ENCODE results near the gene FAU.

FAU gene

GRCh38 chr11:65147352-65148075 is 25.6 kb upstream of the FAU start:
- WGBS (ENCODE audit: extremely low coverage, insufficient coverage, low lambda C conversion rate) = no CpG with 5 or more reads among the region's 2 CpGs
- H3K36me3 ChIP-seq (ENCODE audit: control insufficient read depth, insufficient read depth, low read length) = no peaks in the 10 kb centered on the region
- H4K8ac ChIP-seq (ENCODE audit: low read depth, low read length) = no peak overlapping the region

DNA sequence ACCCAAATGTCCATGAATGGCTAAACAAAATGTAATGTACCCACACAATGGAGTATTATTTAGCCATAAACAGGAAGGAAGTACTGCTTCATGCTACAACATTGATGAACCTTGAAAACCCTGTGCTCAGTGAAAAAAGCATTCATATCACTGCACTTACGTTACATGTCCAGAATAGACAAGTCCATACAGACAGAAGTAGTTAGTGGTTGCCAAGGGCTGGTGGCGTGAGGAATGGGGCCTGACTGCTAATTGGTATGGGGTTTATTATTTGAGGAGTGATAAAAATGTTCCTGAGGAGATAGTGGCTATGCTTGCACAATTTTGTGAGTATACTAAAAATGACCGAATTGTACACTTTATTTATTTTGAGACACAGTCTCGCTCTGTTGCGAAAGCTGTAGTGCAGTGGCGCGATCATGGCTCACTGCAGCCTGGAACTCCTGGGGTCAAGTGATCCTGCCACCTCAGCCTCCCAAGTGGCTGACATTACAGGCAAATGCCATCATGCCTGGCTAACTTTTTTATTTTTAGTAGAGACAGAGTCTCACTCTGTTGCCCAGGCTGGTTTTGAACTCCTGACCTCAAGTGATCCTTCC is 20.1 kb upstream of the FAU start:
- no peak overlapping the region for H2BK15ac ChIP-seq (replicated peaks; ENCODE audit: low read depth)
- no peak overlapping the region for H3K4me3 ChIP-seq (ENCODE audit: low read length)
- no peak overlapping the region for H2BK120ac ChIP-seq (ENCODE audit: low read depth, low read length)
- H3K4me2 ChIP-seq (ENCODE audit: low read length) = no peak overlapping the region
- H3K56ac ChIP-seq (ENCODE audit: low read length) = no peak overlapping the region
- no peak overlapping the region for H3K18ac ChIP-seq (ENCODE audit: low read length)
- H3K27ac ChIP-seq (ENCODE audit: low read depth, low read length) = no peak overlapping the region
- no peaks in the 10 kb centered on the region for H3K4me1 ChIP-seq (ENCODE audit: control insufficient read depth, low read depth, low read length)
- no peaks in the 10 kb centered on the region for H3K79me2 ChIP-seq (ENCODE audit: control insufficient read depth, insufficient read depth, low read length)
- H3K27me3 ChIP-seq (ENCODE audit: insufficient read depth, low read length, poor library complexity) = no peaks in the 10 kb centered on the region
- H2BK5ac ChIP-seq (ENCODE audit: low read length) = no peak overlapping the region
- no peaks in the 10 kb centered on the region for H3K36me3 ChIP-seq (ENCODE audit: control insufficient read depth, insufficient read depth, low read length)
- H2AK5ac ChIP-seq (ENCODE audit: low read length) = no peak overlapping the region
- H3K4ac ChIP-seq (ENCODE audit: low read depth, low read length) = no peak overlapping the region
- DNase-seq = no peak
- H4K8ac ChIP-seq (ENCODE audit: low read depth, low read length) = no peak overlapping the region
- no peak overlapping the region for H3K23ac ChIP-seq (ENCODE audit: low read length)
- WGBS (ENCODE audit: extremely low coverage, insufficient coverage, low lambda C conversion rate) = no CpG with 5 or more reads among the region's 7 CpGs
- no peak overlapping the region for H4K5ac ChIP-seq (ENCODE audit: low read length)
- no peaks in the 10 kb centered on the region for H3K79me1 ChIP-seq (ENCODE audit: low read length)
- H3K9ac ChIP-seq (ENCODE audit: low read length) = no peak overlapping the region

More at GRCh38 chr11:65147352-65148075, 25.6 kb upstream of the FAU start:
- Histone ChIP-seq H2BK120ac (ENCODE audit: low read depth, low read length) (no peak overlapping the region), H2BK15ac (replicated peaks; ENCODE audit: low read depth) (no peak overlapping the region), H2AK5ac (ENCODE audit: low read length) (no peak overlapping the region), H3K27ac (ENCODE audit: low read depth, low read length) (no peak overlapping the region), H3K79me2 (ENCODE audit: control insufficient read depth, insufficient read depth, low read length) (no peaks in the 10 kb centered on the region), H3K4me2 (ENCODE audit: low read length) (no peak overlapping the region), H3K56ac (ENCODE audit: low read length) (no peak overlapping the region), H2BK5ac (ENCODE audit: low read length) (no peak overlapping the region), H3K18ac (ENCODE audit: low read length) (no peak overlapping the region), H3K4me1 (ENCODE audit: control insufficient read depth, low read depth, low read length) (no peaks in the 10 kb centered on the region), H3K79me1 (ENCODE audit: low read length) (no peaks in the 10 kb centered on the region), H3K9ac (ENCODE audit: low read length) (no peak overlapping the region), H3K23ac (ENCODE audit: low read length) (no peak overlapping the region), H3K27me3 (ENCODE audit: insufficient read depth, low read length, poor library complexity) (no peaks in the 10 kb centered on the region), H3K4ac (ENCODE audit: low read depth, low read length) (no peak overlapping the region), H3K4me3 (ENCODE audit: low read length) (no peak overlapping the region), H4K5ac (ENCODE audit: low read length) (no peak overlapping the region)
- DNase-seq = no peak

DNA sequence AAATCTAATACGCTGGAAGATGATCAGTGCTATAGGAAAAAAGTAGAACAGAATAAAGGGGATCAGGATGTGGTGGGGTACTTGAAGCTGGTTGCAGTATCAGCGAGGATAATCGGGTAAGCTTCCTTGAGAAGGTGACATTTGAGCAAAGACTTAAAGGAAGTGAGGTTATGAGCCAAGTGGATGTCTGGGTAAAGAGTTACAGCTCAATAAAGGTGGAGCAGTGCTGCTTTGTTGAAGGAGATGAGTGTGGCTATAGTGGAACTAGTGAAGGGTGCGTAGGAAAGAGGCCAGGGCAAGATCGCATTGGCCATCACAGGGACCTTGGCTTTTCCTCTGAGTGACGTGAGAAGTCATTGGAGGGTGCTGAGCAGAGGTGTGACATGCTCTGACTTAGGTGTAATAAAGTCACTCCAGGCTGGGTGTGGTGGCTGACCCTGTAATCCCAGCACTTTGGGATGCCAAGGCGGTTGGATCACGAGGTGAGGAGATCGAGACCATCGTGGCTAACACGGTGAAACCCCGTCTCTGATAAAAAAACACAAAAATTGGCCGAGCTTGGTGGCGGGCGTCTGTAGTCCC is 14.7 kb upstream of the FAU start:
- H2BK120ac ChIP-seq (ENCODE audit: low read depth, low read length) = no peak overlapping the region
- no peak overlapping the region for H3K18ac ChIP-seq (ENCODE audit: low read length)
- WGBS (ENCODE audit: extremely low coverage, insufficient coverage, low lambda C conversion rate) = no CpG with 5 or more reads among the region's 15 CpGs
- H3K56ac ChIP-seq (ENCODE audit: low read length) = no peak overlapping the region
- no peak overlapping the region for H2BK5ac ChIP-seq (ENCODE audit: low read length)
- no peak overlapping the region for H3K23ac ChIP-seq (ENCODE audit: low read length)
- peak overlapping the region; percentile 55 for H2AK5ac ChIP-seq (ENCODE audit: low read length)
- peaks cover 13% of the 10 kb centered on the region for H3K79me2 ChIP-seq (ENCODE audit: control insufficient read depth, insufficient read depth, low read length)
- no peaks in the 10 kb centered on the region for H3K36me3 ChIP-seq (ENCODE audit: control insufficient read depth, insufficient read depth, low read length)
- H2BK15ac ChIP-seq (replicated peaks; ENCODE audit: low read depth) = no peak overlapping the region
- peaks cover 2% of the 10 kb centered on the region for H3K4me1 ChIP-seq (ENCODE audit: control insufficient read depth, low read depth, low read length)
- no peak overlapping the region for H3K9ac ChIP-seq (ENCODE audit: low read length)
- no peak overlapping the region for H4K5ac ChIP-seq (ENCODE audit: low read length)
- DNase-seq = no peak
- H3K27ac ChIP-seq (ENCODE audit: low read depth, low read length) = no peak overlapping the region
- H3K27me3 ChIP-seq (ENCODE audit: insufficient read depth, low read length, poor library complexity) = no peaks in the 10 kb centered on the region
- H4K8ac ChIP-seq (ENCODE audit: low read depth, low read length) = no peak overlapping the region
- no peak overlapping the region for H3K4me3 ChIP-seq (ENCODE audit: low read length)
- H3K4ac ChIP-seq (ENCODE audit: low read depth, low read length) = no peak overlapping the region
- H3K79me1 ChIP-seq (ENCODE audit: low read length) = peaks cover 16% of the 10 kb centered on the region
- H3K4me2 ChIP-seq (ENCODE audit: low read length) = no peak overlapping the region

DNA sequence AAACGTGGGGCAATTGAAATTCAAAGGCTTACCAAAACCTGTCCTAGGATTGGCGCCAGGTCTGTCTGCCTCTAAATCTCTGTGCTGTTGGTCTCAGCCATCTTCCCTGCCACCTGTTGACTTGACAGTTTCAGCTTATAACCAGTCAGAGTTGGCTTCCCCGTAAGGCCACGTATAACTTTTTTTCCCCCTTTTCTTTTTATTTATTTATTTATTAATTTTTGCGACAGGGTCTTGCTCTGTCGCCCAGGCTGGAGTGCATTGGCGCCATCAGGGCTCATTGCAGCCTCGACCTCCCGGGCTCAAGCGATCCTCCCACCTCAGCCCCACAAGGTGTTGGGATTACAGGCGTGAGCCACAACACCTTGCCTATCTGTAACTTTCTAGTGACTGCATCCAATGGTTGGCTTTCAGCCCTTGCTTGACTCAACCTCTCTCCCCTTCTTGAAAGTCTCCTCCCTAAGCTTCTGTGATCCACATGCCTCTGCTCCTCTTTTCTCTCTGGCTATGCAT is 13.8 kb upstream of the FAU start:
- H3K4me2 ChIP-seq (ENCODE audit: low read length) = peak overlapping the region; percentile 19
- peak overlapping the region; percentile 75 for H3K9ac ChIP-seq (ENCODE audit: low read length)
- H2AK5ac ChIP-seq (ENCODE audit: low read length) = peak overlapping the region; percentile 19
- no CpG with 5 or more reads among the region's 11 CpGs for WGBS (ENCODE audit: extremely low coverage, insufficient coverage, low lambda C conversion rate)
- DNase-seq = no peak
- no peaks in the 10 kb centered on the region for H3K36me3 ChIP-seq (ENCODE audit: control insufficient read depth, insufficient read depth, low read length)
- no peak overlapping the region for H4K8ac ChIP-seq (ENCODE audit: low read depth, low read length)
- peaks cover 2% of the 10 kb centered on the region for H3K4me1 ChIP-seq (ENCODE audit: control insufficient read depth, low read depth, low read length)
- no peaks in the 10 kb centered on the region for H3K27me3 ChIP-seq (ENCODE audit: insufficient read depth, low read length, poor library complexity)
- no peak overlapping the region for H2BK120ac ChIP-seq (ENCODE audit: low read depth, low read length)
- H3K56ac ChIP-seq (ENCODE audit: low read length) = peak overlapping the region; percentile 83
- no peak overlapping the region for H3K23ac ChIP-seq (ENCODE audit: low read length)
- no peak overlapping the region for H3K18ac ChIP-seq (ENCODE audit: low read length)
- H2BK5ac ChIP-seq (ENCODE audit: low read length) = no peak overlapping the region
- H3K4ac ChIP-seq (ENCODE audit: low read depth, low read length) = no peak overlapping the region
- H3K79me2 ChIP-seq (ENCODE audit: control insufficient read depth, insufficient read depth, low read length) = peaks cover 13% of the 10 kb centered on the region
- H3K4me3 ChIP-seq (ENCODE audit: low read length) = no peak overlapping the region
- no peak overlapping the region for H4K5ac ChIP-seq (ENCODE audit: low read length)
- H3K79me1 ChIP-seq (ENCODE audit: low read length) = peaks cover 16% of the 10 kb centered on the region
- H3K27ac ChIP-seq (ENCODE audit: low read depth, low read length) = no peak overlapping the region
- H2BK15ac ChIP-seq (replicated peaks; ENCODE audit: low read depth) = no peak overlapping the region

DNA sequence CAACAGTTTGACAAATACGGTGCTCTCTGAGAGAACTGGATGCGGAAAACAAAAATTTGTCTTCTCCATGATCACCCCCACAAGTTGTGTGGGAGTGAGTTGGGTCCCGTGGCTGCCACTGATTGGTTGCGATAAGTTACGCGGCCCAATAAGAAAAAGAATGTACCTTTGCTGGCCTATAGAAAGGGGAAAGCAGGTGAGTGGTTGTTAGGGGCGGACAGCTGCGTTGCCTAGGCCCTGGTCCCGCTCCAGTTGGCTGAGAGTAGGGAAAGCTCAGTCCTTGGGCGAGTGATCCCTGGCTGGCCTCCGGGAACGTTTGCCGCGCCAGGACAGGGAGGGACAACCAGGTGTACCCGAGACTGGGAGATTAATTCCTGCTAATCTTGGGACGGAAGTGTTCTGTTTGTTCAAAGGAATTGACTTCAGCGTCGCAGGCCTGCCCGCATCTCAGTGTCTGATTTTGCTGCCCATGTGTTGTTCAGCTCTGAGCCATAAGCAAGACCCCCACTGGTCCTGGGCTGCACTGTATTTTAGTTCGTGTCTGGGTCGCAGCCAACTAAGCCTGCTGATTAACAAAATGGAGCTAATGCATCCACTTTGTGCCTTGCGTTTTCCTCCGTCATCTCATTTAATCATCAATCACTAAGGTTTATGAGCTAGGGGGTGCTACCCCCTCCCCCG is 13.2 kb upstream of the FAU start:
- peak overlapping the region; percentile 47 for H3K4me2 ChIP-seq (ENCODE audit: low read length)
- H2BK120ac ChIP-seq (ENCODE audit: low read depth, low read length) = no peak overlapping the region
- WGBS (ENCODE audit: extremely low coverage, insufficient coverage, low lambda C conversion rate) = no CpG with 5 or more reads among the region's 24 CpGs

More for the DNA sequence above, 13.2 kb upstream of the FAU start:
- peaks cover 13% of the 10 kb centered on the region for H3K79me2 ChIP-seq (ENCODE audit: control insufficient read depth, insufficient read depth, low read length)
- no peak overlapping the region for H4K8ac ChIP-seq (ENCODE audit: low read depth, low read length)
- DNase-seq = peak; percentile 99
- H3K36me3 ChIP-seq (ENCODE audit: control insufficient read depth, insufficient read depth, low read length) = no peaks in the 10 kb centered on the region
- peak overlapping the region; percentile 91 for H3K56ac ChIP-seq (ENCODE audit: low read length)
- peaks cover 16% of the 10 kb centered on the region for H3K79me1 ChIP-seq (ENCODE audit: low read length)
- peak overlapping the region; percentile 80 for H2BK5ac ChIP-seq (ENCODE audit: low read length)
- no peak overlapping the region for H4K5ac ChIP-seq (ENCODE audit: low read length)
- H3K27me3 ChIP-seq (ENCODE audit: insufficient read depth, low read length, poor library complexity) = no peaks in the 10 kb centered on the region
- peaks cover 2% of the 10 kb centered on the region for H3K4me1 ChIP-seq (ENCODE audit: control insufficient read depth, low read depth, low read length)
- no peak overlapping the region for H3K4ac ChIP-seq (ENCODE audit: low read depth, low read length)
- H3K27ac ChIP-seq (ENCODE audit: low read depth, low read length) = peak overlapping the region; percentile 10
- peak overlapping the region; percentile 19 for H3K18ac ChIP-seq (ENCODE audit: low read length)
- no peak overlapping the region for H2AK5ac ChIP-seq (ENCODE audit: low read length)
- no peak overlapping the region for H2BK15ac ChIP-seq (replicated peaks; ENCODE audit: low read depth)
- peak overlapping the region; percentile 59 for H3K4me3 ChIP-seq (ENCODE audit: low read length)
- H3K9ac ChIP-seq (ENCODE audit: low read length) = peak overlapping the region; percentile 87
- H3K23ac ChIP-seq (ENCODE audit: low read length) = no peak overlapping the region

Measured in mesendoderm (in vitro differentiated cells).